PFSK-1 (cell line): ENCODE results near the gene TIA1.

ENCODE experiments used
- FOXP2 ChIP-seq: optimal IDR thresholded peaks from 2 replicates; pipeline ENCODE3; 2011; ENCODE audit warnings: borderline replicate concordance, control low read depth, inconsistent platforms; ENCODE audit not compliant: insufficient read depth; ENCODE audit errors: extremely low read length, extremely low read depth
- TAF1 ChIP-seq: IDR thresholded peaks from 2 replicates; pipeline ENCODE4 v1.6.1; 2012; ENCODE audit warnings: low read length, control low read depth, borderline replicate concordance; ENCODE audit not compliant: insufficient read depth

DNA sequence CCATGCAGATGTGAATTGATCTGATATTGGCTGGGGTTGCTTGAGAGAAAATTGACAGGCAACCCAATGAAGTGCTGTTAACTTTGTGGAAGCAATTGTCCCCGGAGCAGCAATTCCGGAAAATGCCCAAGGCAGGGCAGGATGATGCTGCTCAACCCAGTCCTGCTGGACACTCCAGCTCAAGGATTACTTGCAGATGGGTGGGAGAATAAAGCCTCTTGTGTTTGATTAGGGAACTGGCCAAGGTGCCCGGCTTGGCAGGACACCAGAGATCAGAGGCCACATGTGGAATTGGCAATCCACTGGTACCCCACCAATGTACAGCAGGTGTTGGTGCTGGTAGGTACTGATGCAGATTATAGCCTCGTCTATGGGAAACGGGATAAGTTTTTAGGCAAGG, 45.3 kb downstream of the TIA1 start:
- TF ChIP-seq TAF1, result no peak
- TF ChIP-seq FOXP2, result no peak
